ENCODE results near the gene AKR1C3. TPM values are rescaled to one million over a fixed set of nuclear protein-coding genes. Genes with fewer than 3 reads are reported as not detected.

Gene AKR1C3
- total RNA-seq, 2 experiments from 2014 or later, result not detected

- intact Hi-C loops (cut with micrococcal nuclease; ENCODE audit: unreplicated experiment), result no loop called here
- no peaks in the 10 kb centered on the region for H3K9me3 ChIP-seq (ENCODE audit: low read length)
- no peaks in the 10 kb centered on the region for H3K9me2 ChIP-seq (ENCODE audit: insufficient read depth, low read length)
- no peak for TF ChIP-seq EZH2phosphoT487 (IDR thresholded peaks at IDR 0.05; ENCODE audit: borderline replicate concordance, low read depth, low read length)
- TF ChIP-seq, protein P1, sequence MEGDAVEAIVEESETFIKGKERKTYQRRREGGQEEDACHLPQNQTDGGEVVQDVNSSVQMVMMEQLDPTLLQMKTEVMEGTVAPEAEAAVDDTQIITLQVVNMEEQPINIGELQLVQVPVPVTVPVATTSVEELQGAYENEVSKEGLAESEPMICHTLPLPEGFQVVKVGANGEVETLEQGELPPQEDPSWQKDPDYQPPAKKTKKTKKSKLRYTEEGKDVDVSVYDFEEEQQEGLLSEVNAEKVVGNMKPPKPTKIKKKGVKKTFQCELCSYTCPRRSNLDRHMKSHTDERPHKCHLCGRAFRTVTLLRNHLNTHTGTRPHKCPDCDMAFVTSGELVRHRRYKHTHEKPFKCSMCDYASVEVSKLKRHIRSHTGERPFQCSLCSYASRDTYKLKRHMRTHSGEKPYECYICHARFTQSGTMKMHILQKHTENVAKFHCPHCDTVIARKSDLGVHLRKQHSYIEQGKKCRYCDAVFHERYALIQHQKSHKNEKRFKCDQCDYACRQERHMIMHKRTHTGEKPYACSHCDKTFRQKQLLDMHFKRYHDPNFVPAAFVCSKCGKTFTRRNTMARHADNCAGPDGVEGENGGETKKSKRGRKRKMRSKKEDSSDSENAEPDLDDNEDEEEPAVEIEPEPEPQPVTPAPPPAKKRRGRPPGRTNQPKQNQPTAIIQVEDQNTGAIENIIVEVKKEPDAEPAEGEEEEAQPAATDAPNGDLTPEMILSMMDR (conservative IDR thresholded peaks at IDR 0.05; ENCODE audit: low read length), result no peak
- no peaks in the 10 kb centered on the region for H3K79me2 ChIP-seq (ENCODE audit: insufficient read depth, low read depth, low read length)
- CTCF ChIA-PET (ENCODE audit: unreplicated experiment), result no interaction called here
- BruUV-seq (replicated peaks), result no TSS peak
- no peak overlapping the region for H3K27ac ChIP-seq (ENCODE audit: low read depth, low read length, poor library complexity, severe bottlenecking)
- H4K20me1 ChIP-seq (ENCODE audit: insufficient read depth, low read length), result no peaks in the 10 kb centered on the region
- no peaks in the 10 kb centered on the region for H3K36me3 ChIP-seq (ENCODE audit: insufficient read depth, low read length)
- H3K4me3 ChIP-seq (ENCODE audit: low read depth, low read length, poor library complexity, severe bottlenecking), result no peak overlapping the region
- no peak for DNase-seq (ENCODE audit: low spot score)
- H2AFZ ChIP-seq (ENCODE audit: low read length), result no peak overlapping the region
- no peaks in the 10 kb centered on the region for H3K4me1 ChIP-seq (ENCODE audit: insufficient read depth, low read length, poor library complexity, severe bottlenecking)
- POLR2A ChIA-PET, result no interaction called here
- H3K4me2 ChIP-seq (ENCODE audit: low read length), result no peak overlapping the region
Observed at GRCh38 chr10:5090551-5090950, 3.7 kb upstream of the AKR1C3 start.

DNA sequence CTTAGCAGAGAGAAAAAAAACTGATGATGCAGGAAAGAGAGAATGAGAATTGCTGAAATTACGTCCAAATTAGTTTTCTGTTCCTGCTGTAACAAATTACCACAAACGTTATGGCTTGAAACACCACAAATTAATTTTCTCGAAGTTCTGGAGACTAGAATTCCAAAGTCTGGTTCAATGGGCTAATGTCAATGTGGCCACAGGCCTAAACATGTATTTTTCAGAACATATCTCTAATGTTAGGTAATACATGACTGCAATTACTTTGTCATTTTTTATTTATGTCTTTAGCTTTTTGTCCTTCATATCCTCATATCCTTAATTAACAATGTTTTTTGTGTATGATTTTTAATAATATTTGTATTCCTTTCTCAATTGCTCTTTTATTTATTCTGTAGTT is 3.0 kb upstream of the AKR1C3 start:
- intact Hi-C loops (cut with micrococcal nuclease; ENCODE audit: unreplicated experiment), result no loop called here

DNA sequence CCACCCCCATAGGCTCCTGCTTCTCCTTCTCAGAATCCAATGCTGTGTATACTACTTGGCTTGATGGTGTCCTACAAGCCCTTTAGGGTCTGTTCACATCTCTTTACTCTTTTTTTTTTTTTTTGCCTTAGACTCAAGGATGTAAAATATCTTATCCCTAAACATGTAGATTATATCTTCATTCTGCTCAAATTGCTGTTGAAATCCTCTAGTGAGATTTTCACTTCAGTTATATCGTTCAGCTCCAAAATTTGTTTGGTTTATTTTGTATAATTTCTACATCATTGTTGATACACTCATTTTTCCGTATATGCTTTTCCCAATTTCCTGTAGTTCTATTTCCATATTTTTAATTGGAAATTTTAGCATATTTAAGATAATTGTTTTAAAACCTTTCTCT is 1.8 kb upstream of the AKR1C3 start:
- H3K36me3 ChIP-seq (ENCODE audit: insufficient read depth, low read length), result no peaks in the 10 kb centered on the region
- intact Hi-C loops (cut with micrococcal nuclease; ENCODE audit: unreplicated experiment), result no loop called here
- no peaks in the 10 kb centered on the region for H3K9me2 ChIP-seq (ENCODE audit: insufficient read depth, low read length)
- DNase-seq (ENCODE audit: low spot score), result no peak
- H3K4me2 ChIP-seq (ENCODE audit: low read length), result no peak overlapping the region
- no TSS peak for BruUV-seq (replicated peaks)
- H2AFZ ChIP-seq (ENCODE audit: low read length), result no peak overlapping the region
- H3K79me2 ChIP-seq (ENCODE audit: insufficient read depth, low read depth, low read length), result no peaks in the 10 kb centered on the region
- H4K20me1 ChIP-seq (ENCODE audit: insufficient read depth, low read length), result no peaks in the 10 kb centered on the region
- no peaks in the 10 kb centered on the region for H3K9me3 ChIP-seq (ENCODE audit: low read length)
- ChIA-PET POLR2A (interaction anchor here (0.7 kb wide), 1 partner anchor 261 kb away, joined by 4 read pairs; no protein-coding TSS in a partner anchor), CTCF (ENCODE audit: unreplicated experiment) (no interaction called here)
- H3K27ac ChIP-seq (ENCODE audit: low read depth, low read length, poor library complexity, severe bottlenecking), result no peak overlapping the region
- H3K4me3 ChIP-seq (ENCODE audit: low read depth, low read length, poor library complexity, severe bottlenecking), result no peak overlapping the region
- TF ChIP-seq, protein P1 (conservative IDR thresholded peaks at IDR 0.05; ENCODE audit: low read length), result no peak
- no peak for TF ChIP-seq EZH2phosphoT487 (IDR thresholded peaks at IDR 0.05; ENCODE audit: borderline replicate concordance, low read depth, low read length)
- no peaks in the 10 kb centered on the region for H3K4me1 ChIP-seq (ENCODE audit: insufficient read depth, low read length, poor library complexity, severe bottlenecking)

More for the DNA sequence above, 3.0 kb upstream of the AKR1C3 start:
- Histone ChIP-seq H3K4me3 (ENCODE audit: low read depth, low read length, poor library complexity, severe bottlenecking) (no peak overlapping the region), H3K4me1 (ENCODE audit: insufficient read depth, low read length, poor library complexity, severe bottlenecking) (no peaks in the 10 kb centered on the region), H3K4me2 (ENCODE audit: low read length) (no peak overlapping the region), H3K9me2 (ENCODE audit: insufficient read depth, low read length) (no peaks in the 10 kb centered on the region), H2AFZ (ENCODE audit: low read length) (no peak overlapping the region), H3K9me3 (ENCODE audit: low read length) (no peaks in the 10 kb centered on the region), H3K27ac (ENCODE audit: low read depth, low read length, poor library complexity, severe bottlenecking) (no peak overlapping the region), H3K36me3 (ENCODE audit: insufficient read depth, low read length) (no peaks in the 10 kb centered on the region), H3K79me2 (ENCODE audit: insufficient read depth, low read depth, low read length) (no peaks in the 10 kb centered on the region), H4K20me1 (ENCODE audit: insufficient read depth, low read length) (no peaks in the 10 kb centered on the region)
- no TSS peak for BruUV-seq (replicated peaks)
- no peak for DNase-seq (ENCODE audit: low spot score)
- TF ChIP-seq, protein P1 (conservative IDR thresholded peaks at IDR 0.05; ENCODE audit: low read length), result no peak
- TF ChIP-seq EZH2phosphoT487 (IDR thresholded peaks at IDR 0.05; ENCODE audit: borderline replicate concordance, low read depth, low read length), result no peak
- ChIA-PET CTCF (ENCODE audit: unreplicated experiment) (no interaction called here), POLR2A (interaction anchor here (0.5 kb wide), 1 partner anchor 113 kb away, joined by 3 read pairs; no protein-coding TSS in a partner anchor)
